ENCODE data around the gene MAP4. TPM values are rescaled to one million over a fixed set of nuclear protein-coding genes. Genes with fewer than 3 reads are reported as not detected.

The MAP4 gene
- total and polyA plus RNA-seq, 2 donors (not counting 1 experiment from before 2014, with no cell fraction given), result 39.2 to 132 TPM

DNA sequence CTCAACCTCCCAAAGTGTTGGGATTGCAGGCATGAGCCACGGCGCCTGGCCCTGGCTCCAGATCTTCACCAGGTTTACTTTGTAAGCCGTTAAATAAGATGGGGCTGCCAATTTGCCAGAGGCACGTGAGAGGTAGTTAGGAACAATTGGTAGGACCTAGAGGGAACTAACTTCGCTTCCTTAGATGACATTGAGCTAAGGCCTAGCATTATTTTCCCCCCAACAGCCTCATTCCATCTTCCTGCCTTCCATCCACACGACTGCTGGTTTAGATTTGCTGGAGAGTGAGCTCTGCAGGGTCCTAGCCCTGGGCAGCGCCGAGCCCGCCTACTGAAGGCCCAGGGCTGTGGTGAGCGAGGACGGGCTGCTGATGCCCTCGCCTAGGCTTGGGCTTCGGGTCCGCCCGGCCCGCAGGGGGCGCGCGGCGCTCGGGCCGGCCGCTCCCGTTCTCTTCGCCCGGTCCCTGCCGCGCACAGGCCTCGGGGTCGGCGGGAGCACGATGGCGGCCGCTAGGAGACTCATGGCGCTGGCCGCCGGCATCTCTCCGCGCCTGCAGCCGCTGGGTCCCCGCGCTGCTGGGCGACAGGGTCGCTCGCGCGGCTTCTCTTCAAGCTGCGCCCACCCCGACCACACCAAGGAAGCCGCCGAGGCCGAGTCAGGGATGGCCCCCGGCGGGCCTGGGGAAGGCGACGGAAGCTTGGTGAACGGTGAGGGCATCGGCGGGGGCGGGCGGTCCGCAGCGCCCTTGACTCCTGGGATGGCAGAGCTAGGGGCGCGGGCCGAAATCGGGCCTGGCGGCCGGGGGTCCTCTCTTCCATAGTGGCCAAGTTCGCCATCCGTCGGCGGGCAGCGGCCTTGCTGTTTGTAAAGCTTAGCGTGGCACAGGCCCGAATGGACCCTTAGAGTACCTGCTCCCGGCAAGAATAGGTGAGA lies 191.4 kb downstream of the MAP4 start:
- POLR2A ChIA-PET, result interaction anchor here (0.5 to 1.1 kb wide), 2 partner anchors 29 to 165 kb away, joined by 4 read pairs; no protein-coding TSS in a partner anchor
- Histone ChIP-seq H3K36me3 (replicated peaks in 1 of 2; ENCODE audit: control extremely low read depth in 1 of 2, control insufficient read depth in 1 of 2, extremely low read depth in 1 of 2, insufficient read depth in 2 of 2, low read length in 1 of 2) (peaks cover 0 to 31% of the 10 kb centered on the region in 2 experiments), H4K20me1 (ENCODE audit: control insufficient read depth, insufficient read depth, low read length, poor library complexity, severe bottlenecking) (peaks cover 18% of the 10 kb centered on the region), H3K4me2 (replicated peaks; ENCODE audit: low read depth, low read length, poor library complexity, severe bottlenecking) (peak overlapping the region; percentile 81), H3K9me3 (ENCODE audit: control extremely low read depth in 1 of 3, control insufficient read depth in 2 of 3, insufficient read depth in 1 of 3, low read length in 2 of 3) (no peaks in the 10 kb centered on the region), H3K4me3 (ENCODE audit: control extremely low read depth in 1 of 5, extremely low read depth in 1 of 5, insufficient read depth in 1 of 5, low read depth in 2 of 5, low read length in 4 of 5) (peak overlapping the region; percentile 54 to 95 (median 83)), H3K27me3 (replicated peaks in 1 of 4; ENCODE audit: control extremely low read depth in 1 of 4, control insufficient read depth in 3 of 4, insufficient read depth in 4 of 4, low read length in 3 of 4) (no peaks in the 10 kb centered on the region), H3K79me2 (ENCODE audit: control insufficient read depth, insufficient read depth, low read length) (peaks cover 31% of the 10 kb centered on the region), H3K9ac (ENCODE audit: low read length) (peak overlapping the region; percentile 76), H3K4me1 (ENCODE audit: control insufficient read depth in 2 of 2, insufficient read depth in 2 of 2, low read length in 2 of 2) (peaks cover 13 to 24% of the 10 kb centered on the region in 2 donors), H3K27ac (ENCODE audit: low read length in 2 of 2) (peak overlapping the region; percentile 29 to 69), H2AFZ (ENCODE audit: insufficient read depth, low read depth, low read length, poor library complexity, severe bottlenecking) (peak overlapping the region; percentile 83)
- no peaks in the 10 kb centered on the region for H3K27me3 Mint-ChIP-seq
- no peak for TF ChIP-seq EZH2 (IDR thresholded peaks at IDR 0.05; ENCODE audit: borderline replicate concordance, insufficient read depth, low read depth, low read length, poor library complexity, severe bottlenecking)
- TF ChIP-seq, protein P1, sequence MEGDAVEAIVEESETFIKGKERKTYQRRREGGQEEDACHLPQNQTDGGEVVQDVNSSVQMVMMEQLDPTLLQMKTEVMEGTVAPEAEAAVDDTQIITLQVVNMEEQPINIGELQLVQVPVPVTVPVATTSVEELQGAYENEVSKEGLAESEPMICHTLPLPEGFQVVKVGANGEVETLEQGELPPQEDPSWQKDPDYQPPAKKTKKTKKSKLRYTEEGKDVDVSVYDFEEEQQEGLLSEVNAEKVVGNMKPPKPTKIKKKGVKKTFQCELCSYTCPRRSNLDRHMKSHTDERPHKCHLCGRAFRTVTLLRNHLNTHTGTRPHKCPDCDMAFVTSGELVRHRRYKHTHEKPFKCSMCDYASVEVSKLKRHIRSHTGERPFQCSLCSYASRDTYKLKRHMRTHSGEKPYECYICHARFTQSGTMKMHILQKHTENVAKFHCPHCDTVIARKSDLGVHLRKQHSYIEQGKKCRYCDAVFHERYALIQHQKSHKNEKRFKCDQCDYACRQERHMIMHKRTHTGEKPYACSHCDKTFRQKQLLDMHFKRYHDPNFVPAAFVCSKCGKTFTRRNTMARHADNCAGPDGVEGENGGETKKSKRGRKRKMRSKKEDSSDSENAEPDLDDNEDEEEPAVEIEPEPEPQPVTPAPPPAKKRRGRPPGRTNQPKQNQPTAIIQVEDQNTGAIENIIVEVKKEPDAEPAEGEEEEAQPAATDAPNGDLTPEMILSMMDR (IDR thresholded peaks at IDR 0.05), result peak; percentile 84
- ATAC-seq (ENCODE audit: low read depth) (peak; percentile 99), DNase-seq (peak; percentile 88)
- intact Hi-C loops (cut with micrococcal nuclease), result loop anchor here (1.0 kb wide), 4 partner anchors 22 to 326 kb away; partner anchors contain the start of gene DHX30
- WGBS (ENCODE audit: insufficient coverage), result under 1% methylated on average over 72 of the region's 77 CpGs
- peak overlapping the region; percentile 91 for H3K4me3 Mint-ChIP-seq
- no peaks in the 10 kb centered on the region for H3K9me3 Mint-ChIP-seq (ENCODE audit: insufficient read depth)
- H3K27ac Mint-ChIP-seq, result peak overlapping the region; percentile 87
- H3K4me1 Mint-ChIP-seq, result peaks cover 32% of the 10 kb centered on the region
- CTCF ChIA-PET, result interaction anchor here (0.6 to 4.9 kb wide), 22 partner anchors 10 to 1336 kb away, joined by 3 to 55 read pairs (median 4); partner anchors contain the start of genes ELP6 and SMARCC1
